GM21423 (cell line): ENCODE results near the gene PLD4.
"Not testable (repeated sequence)": the region's sequence is repeated elsewhere in the genome, so short reads cannot be mapped to it uniquely, and the experiment has no call there.

Experiments
- ATAC-seq: cut with Tn5 transposase; IDR thresholded peaks from one replicate; pipeline ENCODE4 v1.9.1; 2021; ENCODE audit warnings: mild to moderate bottlenecking, moderate library complexity; ENCODE audit not compliant: unreplicated experiment

The PLD4 gene

GRCh38 chr14:104924421-104925213 is at the start of gene PLD4:
Gene PLD4, plus strand, starts transcription at chr14:104924879. Its CDS starts 2,262 bp downstream, at chr14:104927141.
- no peak for ATAC-seq

GRCh38 chr14:104875412-104875751 is 49.3 kb upstream of the PLD4 start:
- ATAC-seq: no peak

GRCh38 chr14:104875811-104876210 is 48.9 kb upstream of the PLD4 start:
- no peak for ATAC-seq

GRCh38 chr14:104876251-104876699 is 48.4 kb upstream of the PLD4 start:
- ATAC-seq: no peak

- no peak for ATAC-seq
Measured at GRCh38 chr14:104877066-104877805, 47.4 kb upstream of the PLD4 start.

GRCh38 chr14:104877806-104878550 is 46.7 kb upstream of the PLD4 start:
- ATAC-seq: no peak

GRCh38 chr14:104878582-104878981 is 46.1 kb upstream of the PLD4 start:
- no peak for ATAC-seq

- ATAC-seq: no peak
Measured at GRCh38 chr14:104879201-104879982, 45.3 kb upstream of the PLD4 start.

GRCh38 chr14:104879983-104880565 is 44.6 kb upstream of the PLD4 start:
- no peak for ATAC-seq

- no peak for ATAC-seq
Measured at GRCh38 chr14:104880584-104881210, 44.0 kb upstream of the PLD4 start.

GRCh38 chr14:104881369-104881979 is 43.2 kb upstream of the PLD4 start:
- ATAC-seq: no peak

GRCh38 chr14:104882325-104882973 is 42.2 kb upstream of the PLD4 start:
- no peak for ATAC-seq

- no peak for ATAC-seq
Measured at GRCh38 chr14:104882991-104883660, 41.6 kb upstream of the PLD4 start.

- no peak for ATAC-seq
Measured at GRCh38 chr14:104883681-104884361, 40.9 kb upstream of the PLD4 start.

- not testable (repeated sequence) for ATAC-seq
Measured at GRCh38 chr14:104884381-104884780, 40.3 kb upstream of the PLD4 start.

GRCh38 chr14:104885031-104885972 is 39.4 kb upstream of the PLD4 start:
- no peak for ATAC-seq
